Stimulated activated CD4-positive, alpha-beta T cell treated with anti-CD3 and anti-CD28 coated beads, Interleukin-12 subunit alpha, Interleukin-12 subunit beta, amount 100 ng/mL, for 24 hours (primary cell): ENCODE measurements around the gene ANKRD55.
A peak's percentile ranks its signal among the peaks of the same experiment; 100 is the strongest.
"Not testable (repeated sequence)": the region's sequence is repeated elsewhere in the genome, so short reads cannot be mapped to it uniquely, and the experiment has no call there.

Experiments
- DNase-seq, 2 experiments: peaks; one replicate each; pipeline ENCODE4 v3.0.0-alpha.2; 2020; ENCODE audit warnings: low read depth in 2 of 2

The ANKRD55 gene

DNA sequence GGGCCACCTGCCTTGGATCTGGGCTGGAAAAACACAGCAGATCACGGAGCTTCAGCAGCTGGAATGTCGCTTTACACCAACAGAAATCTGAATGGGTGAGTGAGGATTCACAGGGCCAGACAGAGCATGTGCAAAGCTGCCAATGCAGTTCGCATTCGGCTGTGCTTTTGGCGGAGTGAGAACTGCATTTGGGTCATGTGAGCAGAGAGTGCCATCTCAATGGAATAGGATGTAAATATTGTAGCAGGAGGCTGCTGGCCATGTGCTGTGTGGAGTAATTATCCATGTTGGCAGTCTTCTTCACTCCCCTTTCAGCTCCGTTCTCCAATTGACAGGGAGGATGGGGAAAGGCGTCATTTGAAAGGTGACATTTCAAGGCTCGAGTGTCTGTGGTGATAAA, at the start of gene ANKRD55:
Gene ANKRD55 (minus strand): TSS at position 101 of the 400 bp plus-strand sequence. CDS start 417 bp downstream, outside the sequence.
- DNase-seq: no peak

DNA sequence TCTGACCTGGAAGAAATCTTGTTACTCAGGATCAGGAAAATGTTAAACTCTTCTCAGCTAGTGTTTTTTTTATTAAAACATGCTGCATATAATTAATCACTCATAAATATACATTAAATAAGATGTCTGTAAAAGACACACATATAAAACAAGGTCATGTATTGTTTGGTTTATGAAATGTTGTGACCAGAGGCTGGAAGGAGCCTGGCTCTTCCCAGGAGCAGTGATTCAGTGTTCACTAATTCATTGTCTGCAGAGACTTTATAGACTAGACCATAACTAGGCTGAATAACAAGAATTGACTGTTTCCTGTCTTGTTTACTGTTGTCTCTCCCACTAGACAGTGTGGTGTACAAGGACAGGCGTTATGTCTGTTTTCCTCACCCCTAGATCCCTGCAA, 49.1 kb upstream of the ANKRD55 start:
- no peak for DNase-seq

DNA sequence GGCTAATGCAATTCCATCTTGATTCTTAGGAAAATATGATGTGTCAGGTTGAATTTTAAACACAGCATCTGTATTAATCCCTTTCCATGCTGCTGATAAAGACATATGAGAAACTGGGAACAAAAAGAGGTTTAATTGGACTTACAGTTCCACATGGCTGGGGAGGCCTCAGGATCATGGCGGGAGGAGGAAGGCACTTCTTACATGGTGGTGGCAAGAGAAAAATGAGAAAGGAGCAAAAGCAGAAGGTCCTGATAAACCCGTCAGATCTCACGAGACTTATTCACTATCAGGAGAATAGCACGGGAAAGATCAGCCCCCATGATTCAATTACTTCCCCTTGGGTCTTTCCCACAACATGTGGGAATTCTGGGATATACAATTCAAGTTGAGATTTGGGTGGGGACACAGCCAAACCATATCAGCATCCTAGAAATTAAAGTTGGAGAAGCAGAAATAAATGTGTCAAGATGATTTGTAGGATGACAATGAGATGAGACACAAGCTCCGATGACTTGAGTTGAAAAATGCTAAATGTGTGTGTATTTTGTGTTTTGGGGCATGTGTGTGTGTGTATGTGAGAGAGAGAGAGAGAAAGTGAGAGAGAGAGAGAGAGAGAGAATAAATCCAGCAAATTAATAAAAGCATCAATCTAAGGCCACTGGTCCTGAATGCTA, 48.5 kb upstream of the ANKRD55 start:
- DNase-seq: no peak

DNA sequence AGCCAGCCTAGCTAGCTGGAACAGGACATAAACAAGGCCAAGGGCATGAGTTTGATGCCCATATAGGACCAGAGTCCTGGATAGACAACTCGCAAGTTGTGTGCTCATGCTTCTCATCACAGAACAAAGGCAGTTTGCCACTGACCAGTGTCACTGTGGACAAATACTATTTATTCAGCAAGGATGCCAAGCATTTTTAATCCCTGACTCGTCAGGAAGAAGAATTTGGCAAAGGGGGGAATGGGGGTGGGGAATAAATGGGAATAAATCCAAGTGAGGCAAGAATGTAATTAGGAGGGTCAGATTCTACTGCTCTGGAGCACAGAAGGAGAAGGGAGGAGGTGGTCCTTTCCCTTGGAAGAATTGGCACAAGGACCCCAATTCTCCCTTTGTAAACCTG, 46.8 kb upstream of the ANKRD55 start:
- DNase-seq: no peak

DNA sequence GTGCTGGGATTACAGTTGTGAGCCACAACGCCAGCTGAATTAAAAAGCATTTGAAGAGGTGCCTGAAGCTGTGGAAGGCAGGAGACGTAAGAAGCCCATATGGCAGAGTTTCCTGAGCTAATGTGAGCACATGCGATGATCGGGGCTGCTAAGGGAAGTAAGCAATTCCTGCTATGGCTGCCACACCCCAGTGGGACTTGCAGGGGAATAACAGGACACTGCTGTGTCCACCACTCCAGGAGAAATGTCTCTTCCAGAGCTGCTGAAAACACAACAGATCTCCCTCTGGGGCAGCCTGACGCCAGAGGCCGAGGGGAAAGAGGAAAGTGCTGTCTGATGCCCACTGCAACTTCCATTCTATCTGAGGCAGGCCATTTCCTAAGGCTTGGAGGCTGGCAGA, 46.2 kb upstream of the ANKRD55 start:
- DNase-seq: no peak

DNA sequence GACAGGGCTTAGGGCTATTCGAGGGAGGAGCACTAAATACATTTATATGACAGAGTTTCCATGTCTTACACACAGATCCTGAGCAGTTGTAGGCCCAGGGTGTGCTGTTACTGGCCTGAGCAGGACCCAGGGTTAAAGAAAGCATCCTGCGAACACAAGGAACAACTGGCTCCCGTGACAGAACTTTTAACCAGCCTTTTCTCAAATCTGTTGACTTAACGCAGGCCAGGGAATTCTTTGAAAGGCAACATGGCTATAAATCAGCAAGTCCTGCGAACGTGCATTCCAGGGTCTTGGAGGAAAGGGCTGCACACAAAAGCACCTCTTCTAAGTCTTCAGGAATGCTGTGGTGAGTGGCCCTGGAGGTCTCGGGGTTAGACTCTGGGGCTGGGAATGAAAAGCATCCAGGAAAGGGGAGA, 45.2 kb upstream of the ANKRD55 start:
- no peak for DNase-seq

DNA sequence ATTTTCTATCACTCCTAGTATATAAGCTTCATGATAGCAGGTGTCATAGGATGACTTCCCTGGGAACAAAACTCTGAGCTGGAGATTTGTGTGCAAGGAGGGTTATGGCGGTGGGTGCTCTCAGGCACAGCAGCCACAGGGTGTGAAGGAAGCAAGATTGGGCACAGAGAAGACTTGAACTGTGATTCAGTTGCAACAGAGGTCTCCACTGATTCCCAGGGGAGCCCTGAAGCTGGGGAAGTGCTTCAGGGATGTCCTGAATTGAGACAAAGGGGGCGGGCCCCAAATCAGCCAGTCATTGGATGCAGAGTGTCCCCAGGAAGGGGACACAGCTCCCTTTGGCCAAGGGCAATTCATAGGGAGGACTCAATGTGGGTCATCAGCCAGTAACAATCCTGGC, 44.4 kb upstream of the ANKRD55 start:
- no peak for DNase-seq

DNA sequence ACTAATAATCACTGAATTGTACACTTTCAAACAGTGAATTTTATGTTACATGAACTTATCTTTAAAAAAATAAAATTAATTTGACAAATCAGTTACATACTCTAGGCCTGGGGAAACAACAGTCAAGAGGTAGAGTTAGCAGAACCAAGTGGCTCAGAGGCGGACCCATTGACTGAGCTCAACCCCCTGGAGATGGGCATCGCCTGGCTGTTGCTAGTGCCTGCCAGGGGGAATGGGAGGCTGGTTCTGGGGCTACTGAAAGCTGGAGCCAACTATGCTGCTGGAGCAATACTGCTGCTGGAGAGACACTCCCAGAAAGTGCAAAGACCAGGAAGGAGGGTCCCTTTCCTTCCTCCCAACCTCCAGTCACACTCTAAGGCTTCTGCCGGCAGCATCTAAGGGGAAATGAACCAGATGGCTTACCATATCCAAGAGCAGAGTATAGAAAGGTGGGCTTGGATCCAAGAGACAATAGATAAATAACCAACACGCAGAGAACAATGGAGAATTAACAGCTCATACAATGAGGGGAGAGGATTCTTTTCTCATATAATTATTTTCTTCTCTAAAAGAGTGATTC, 40.3 kb upstream of the ANKRD55 start:
- no peak for DNase-seq

DNA sequence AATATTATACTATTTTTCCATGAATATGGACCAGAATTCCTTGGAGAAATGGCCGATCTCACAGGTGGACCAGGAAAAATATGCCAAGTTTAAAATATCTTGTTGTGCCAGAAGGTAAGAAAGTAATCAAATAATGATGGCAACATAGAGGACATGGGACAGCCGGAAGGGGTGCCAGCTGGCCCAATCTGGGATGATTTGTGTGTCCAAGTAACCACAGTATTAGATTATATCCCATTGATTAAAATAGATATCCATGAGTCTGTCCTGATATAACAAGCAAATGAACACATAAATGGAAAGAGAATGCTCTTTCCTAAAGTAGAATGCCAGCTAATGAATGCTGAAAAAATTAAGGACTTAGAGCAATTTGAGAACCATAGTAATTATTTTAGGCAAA, 39.6 kb upstream of the ANKRD55 start:
- no peak for DNase-seq

DNA sequence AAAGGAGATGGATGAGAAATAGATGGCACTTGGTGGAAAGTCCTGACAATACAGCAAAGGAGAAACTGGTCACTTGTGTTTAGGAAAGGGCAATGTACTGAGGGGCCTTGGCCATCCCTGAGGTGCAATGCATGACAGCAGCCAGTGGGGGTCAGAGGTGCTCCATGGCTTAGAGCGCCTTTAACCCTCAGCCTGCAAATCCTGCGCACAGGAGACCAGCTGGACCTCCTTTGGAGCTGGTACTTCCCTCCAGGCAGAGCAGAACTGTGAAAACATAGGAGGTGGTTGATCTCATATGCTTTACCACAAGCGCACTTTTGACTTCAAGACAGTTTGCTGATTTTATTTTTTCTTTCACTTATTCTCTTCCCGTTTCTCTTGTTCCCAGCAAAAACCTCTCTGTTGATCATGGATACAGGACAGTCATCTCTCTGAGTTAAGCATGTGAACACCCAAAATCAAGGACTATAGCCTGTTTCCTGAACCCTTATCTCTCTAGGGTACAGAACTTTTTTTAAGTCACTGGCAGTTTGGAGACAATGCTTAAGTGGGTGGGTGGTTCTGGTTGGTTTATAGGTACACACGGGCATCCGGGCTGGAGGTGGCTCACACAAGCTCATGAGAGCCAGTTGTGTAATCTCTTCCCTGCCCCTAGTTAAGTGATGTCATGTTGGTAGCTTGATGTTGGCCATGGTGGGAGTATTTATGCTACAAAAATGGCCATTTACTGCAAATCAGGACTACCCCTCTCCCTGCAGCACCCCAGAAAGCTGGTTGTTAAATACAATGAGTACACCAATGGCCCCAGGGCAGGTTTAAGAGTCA, 37.6 kb upstream of the ANKRD55 start:
- peak; percentile 66 to 80 for DNase-seq

DNA sequence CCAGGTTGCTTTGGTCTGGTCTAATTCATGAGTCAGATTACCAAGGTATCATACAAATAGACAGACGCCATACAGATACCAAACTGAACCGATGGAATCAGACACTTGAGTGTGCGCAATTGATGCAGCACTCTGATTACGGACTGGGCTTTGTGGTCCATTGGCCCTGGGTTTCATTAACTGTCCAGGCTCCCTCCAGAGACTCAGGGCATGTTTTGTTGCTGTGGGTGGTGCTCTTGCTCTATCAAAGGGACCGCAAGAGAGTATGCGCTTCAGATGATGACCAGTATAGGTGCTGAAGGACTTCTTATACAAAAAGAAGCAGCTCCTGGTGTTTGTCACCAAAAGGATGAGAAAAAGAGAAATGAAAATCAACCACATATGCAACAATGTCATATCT, 36.9 kb upstream of the ANKRD55 start:
- DNase-seq: no peak

DNA sequence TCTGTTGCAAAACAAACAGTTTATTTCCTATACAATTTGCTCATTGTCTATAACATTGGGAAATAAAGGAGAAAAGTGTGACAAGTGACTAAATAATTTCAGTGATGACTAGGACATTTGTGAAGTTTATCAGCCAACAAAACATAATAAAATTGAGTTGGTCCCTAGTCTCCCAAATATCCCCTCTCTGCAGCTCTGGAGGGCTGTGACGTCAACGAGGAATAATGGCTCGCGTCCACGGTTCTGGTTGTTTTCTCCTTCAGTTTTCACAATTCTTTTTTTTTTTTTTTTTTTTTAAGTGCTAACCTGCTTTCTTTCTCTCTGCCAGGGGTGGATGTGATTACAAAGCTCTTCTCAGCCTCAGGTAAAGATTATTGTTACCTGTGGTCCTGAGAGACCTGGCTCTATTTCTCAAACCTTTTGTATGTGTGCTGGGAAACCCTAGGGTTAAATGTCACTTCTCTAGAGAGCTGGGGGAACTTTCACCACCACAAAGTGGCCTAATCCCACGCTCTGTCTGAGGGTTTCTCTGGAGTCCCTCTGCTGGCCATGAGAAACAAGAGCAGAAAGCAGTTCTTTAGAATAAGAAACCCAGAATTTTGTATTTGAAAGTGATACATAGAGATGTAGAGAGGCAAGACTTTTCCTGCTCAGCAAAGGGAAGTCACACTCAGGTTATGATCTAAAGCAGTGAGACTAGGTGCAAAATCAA, 36.2 kb upstream of the ANKRD55 start:
- no peak for DNase-seq

DNA sequence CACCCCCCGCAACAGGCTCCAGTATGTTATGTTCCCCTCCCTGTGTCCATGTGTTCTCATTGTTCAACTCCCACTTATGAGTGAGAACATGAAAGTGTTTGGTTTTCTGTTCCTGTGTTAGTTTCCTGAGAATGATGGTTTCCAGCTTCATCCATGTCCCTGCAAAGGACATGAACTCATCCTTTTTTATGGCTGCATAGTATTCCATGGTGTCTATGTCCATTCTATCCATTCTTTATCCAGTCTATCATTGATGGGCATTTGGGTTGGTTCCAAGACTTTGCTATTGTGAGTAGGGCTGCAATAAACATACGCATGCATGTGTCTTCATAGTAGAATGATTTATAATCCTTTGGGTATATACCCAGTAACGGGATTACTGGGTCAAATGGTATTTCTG, 35.6 kb upstream of the ANKRD55 start:
- DNase-seq: not testable (repeated sequence)

DNA sequence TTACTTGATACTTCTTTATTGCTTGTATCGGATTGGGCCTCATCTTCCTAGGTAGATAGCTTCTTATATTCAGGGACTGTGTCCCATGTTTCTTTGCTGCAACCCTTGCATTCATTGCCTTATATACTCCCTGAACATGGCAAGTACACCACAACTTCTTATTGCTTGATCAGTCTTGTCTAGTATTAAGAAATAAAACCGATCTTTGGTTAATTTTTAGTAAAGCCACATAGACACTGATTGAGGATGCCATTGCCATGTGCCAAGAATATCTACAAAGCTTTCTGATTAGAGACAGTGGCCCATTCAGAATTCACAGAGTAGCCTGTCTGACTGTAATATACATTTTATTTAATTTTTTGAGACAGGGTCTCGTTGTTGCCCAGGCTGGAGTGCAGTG, 34.7 kb upstream of the ANKRD55 start:
- no peak for DNase-seq

DNA sequence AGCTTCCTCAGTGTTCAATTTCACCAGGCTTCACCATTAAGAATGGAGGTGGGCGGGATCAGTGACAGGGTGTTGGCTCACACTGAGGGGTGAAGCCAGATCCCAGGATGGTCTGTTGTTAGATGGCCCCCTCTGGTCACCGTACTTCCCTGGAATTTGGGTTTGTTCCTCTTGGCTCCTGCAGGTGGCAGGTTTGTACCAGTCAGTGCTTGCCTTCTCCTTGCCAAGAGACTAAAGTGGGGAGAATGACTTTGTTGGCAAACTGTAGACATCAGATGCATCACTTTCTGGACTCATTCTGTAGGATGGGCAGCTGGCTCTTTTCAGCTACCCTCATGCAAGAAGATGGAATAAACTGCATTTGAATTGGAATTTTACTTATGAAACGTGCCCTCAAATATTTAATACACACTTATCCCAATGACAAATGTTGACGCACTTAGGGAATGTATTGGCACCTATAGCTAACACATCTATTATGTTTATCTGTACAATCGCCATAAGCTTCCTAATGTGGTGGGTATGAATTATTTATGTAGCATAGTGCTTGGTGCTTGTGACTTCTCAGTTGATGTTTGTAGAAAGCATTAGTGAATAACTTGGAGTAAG, 31.4 kb upstream of the ANKRD55 start:
- no peak for DNase-seq

DNA sequence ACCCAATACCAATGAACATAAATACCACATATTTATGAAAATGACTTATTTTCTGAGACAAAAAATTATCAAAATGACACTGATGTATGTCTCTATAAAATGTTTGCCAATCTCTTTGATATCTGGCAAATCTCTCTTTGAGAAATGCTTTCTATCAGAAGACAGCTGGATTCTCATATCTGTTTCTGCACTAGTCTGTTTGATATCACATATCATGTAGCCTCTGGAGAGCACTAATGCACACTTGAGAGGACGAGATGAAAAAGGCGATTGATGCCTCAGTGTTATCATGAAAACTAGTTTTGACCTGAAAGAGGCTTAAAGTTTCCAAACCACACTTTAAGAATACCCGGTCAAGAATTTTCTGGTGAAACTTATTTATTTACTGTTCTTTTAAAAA, 29.1 kb upstream of the ANKRD55 start:
- DNase-seq: no peak

DNA sequence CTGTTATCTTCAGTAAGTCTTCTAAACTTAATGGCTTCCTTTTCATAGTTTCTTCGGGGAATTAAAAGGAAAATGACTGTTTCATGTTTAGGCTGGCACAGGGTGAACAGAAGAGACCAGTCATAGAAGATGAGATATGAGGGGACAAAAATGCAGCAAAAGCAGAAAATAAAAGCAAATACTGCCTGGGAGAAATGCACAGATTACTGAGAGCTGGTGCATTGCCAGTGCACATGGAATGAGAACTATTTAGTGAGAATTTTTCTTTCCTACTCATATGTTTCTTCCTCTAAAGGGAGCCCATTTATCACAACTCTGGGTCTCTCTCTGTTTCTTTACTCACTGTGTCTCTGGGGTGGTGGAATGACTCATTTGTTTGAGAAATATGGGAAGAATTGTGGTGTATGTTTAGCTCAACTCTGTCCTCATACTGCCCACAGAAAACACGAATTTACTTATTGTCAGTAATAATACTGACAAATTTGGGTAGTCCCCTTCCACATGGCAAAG, 25.9 kb upstream of the ANKRD55 start:
- no peak for DNase-seq

DNA sequence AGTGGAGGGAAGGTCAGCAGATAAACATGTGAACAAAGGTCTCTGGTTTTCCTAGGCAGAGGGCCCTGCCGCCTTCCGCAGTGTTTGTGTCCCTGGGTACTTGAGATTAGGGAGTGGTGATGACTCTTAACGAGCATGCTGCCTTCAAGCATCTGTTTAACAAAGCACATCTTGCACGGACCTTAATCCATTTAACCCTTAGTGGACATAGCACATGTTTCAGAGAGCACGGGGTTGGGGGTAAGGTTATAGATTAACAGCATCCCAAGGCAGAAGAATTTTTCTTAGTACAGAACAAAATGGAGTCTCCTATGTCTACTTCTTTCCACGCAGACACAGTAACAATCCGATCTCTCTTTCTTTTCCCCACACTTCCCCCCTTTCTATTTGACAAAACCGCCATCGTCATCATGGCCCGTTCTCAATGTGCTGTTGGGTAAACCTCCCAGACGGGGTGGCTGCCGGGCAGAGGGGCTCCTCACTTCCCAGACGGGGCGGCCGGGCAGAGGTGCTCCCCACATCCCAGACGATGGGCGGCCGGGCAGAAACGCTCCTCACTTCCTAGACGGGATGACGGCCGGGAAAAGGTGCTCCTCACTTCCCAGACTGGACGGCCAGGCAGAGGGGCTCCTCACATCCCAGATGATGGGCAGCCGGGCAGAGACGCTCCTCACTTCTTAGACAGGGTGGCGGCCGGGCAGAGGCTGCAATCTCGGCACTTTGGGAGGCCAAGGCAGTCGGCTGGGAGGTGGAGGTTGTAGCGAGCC, 24.8 kb upstream of the ANKRD55 start:
- DNase-seq: not testable (repeated sequence)

DNA sequence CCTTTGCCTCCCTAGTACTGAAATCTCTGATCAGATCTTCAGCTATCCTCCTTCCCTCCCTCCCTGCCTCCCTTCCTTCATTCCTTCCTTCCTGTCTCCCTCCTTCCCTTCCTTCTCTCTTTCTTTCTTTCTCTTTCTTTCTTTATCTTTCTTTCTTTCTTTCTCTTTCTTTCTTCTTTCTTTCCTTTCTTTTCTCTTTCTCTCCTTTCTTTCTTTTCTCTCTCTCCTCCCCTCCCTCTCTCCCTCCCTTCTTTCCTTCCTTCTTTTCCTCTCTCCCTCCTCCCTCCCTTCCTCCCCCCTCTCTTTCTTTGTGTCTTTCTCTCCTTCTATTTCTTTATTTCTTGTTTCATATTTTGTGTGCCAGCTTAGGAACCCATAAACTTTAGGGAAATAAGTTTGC, 23.9 kb upstream of the ANKRD55 start:
- DNase-seq: no peak

DNA sequence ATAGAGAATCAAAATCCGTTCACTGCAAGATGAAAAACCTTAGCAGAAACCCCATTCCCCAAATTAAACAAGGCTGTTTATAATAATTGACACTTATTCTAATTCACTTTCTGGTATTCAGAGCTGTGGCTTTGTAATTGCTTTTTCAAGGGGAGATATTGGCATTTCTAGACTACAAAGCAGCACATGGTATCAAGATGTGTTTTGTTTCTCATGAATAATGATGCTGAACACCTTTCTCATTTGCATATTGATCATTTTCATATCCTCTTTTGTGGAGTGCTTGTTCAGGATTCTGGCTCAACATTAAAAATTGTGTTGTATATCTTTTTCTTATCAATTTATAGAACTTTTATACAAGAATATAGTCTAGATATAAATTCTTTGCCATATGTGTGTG, 22.4 kb upstream of the ANKRD55 start:
- no peak for DNase-seq

DNA sequence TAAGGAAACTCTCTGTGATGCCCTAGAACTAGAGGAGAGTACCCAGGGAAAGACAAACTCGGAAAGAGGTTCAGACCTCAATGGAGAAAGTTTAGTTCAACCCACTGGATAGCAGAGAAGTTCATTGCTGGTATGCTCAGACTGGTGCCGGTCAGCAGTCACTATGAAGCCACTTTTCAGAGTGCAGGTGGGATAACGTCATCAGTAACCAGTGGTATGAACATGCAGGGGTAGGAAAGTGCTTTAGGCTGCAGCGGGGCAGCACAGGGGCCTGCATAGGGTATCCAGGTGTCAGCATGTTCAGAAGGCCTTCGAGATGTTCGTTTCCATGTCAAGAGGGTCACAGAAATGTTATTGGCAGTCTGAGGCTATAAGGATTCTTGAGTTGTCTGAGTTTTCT, 20.8 kb upstream of the ANKRD55 start:
- DNase-seq: no peak
